ENCODE data around the gene CDT1.

The CDT1 gene

GRCh38 chr16:88762941-88763340, 40.6 kb upstream of the CDT1 start:
- no peak for TF ChIP-seq EZH2 (IDR thresholded peaks at IDR 0.05; ENCODE audit: borderline replicate concordance, low read length)
- TF ChIP-seq CTCF (IDR thresholded peaks at IDR 0.05; ENCODE audit: low read length): no peak
- no peak overlapping the region for H3K27ac ChIP-seq (ENCODE audit: low read depth, low read length, poor library complexity, severe bottlenecking)
- H3K36me3 ChIP-seq (ENCODE audit: insufficient read depth, low read length): no peaks in the 10 kb centered on the region

DNA sequence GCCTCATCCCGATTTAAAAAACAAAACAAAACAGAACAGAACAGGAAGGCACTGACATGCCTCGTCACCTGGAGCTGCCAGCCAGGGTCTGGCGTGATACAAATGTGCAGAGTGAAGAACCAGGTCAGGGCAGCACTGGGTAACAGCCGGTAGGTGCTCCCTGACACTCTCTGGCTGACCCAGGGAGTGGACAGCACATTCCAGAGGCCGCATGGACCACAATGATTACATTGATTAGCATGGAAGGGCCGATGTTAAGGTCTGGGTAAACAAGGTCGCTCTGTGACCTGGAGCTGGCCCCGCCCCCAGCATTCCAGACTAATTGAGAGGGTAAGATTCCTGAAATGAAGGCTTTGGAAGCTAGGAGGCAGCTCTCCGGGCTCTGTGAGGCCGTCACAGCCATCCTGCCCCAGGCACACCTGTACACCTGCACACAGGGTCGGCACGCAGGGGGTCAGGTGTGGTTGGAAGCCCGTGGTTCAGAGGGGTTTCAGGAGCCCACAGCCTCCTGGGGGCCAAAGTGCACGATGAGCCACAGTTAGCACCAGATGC, 40.0 kb upstream of the CDT1 start:
- H3K9me3 ChIP-seq (ENCODE audit: low read length): no peaks in the 10 kb centered on the region
- no peak overlapping the region for H3K27ac ChIP-seq (ENCODE audit: low read depth, low read length, poor library complexity, severe bottlenecking)
- no peak overlapping the region for H3K9ac ChIP-seq (ENCODE audit: low read length)
- no peaks in the 10 kb centered on the region for H3F3A ChIP-seq (ENCODE audit: insufficient read depth, low read length)
- no peaks in the 10 kb centered on the region for H3K36me3 ChIP-seq (ENCODE audit: insufficient read depth, low read length)
- H3K79me2 ChIP-seq (ENCODE audit: insufficient read depth, low read length): no peaks in the 10 kb centered on the region
- no peaks in the 10 kb centered on the region for H4K20me1 ChIP-seq (ENCODE audit: insufficient read depth, low read length)
- no peak overlapping the region for H3K4me2 ChIP-seq (ENCODE audit: low read length)
- TF ChIP-seq CTCF (IDR thresholded peaks at IDR 0.05; ENCODE audit: low read length) (no peak), EZH2 (IDR thresholded peaks at IDR 0.05; ENCODE audit: borderline replicate concordance, low read length) (no peak)
- H3K27me3 ChIP-seq (ENCODE audit: insufficient read depth, low read length): peaks cover 40% of the 10 kb centered on the region
- H2AFZ ChIP-seq (ENCODE audit: low read length): no peak overlapping the region
- no peaks in the 10 kb centered on the region for H3K4me1 ChIP-seq (ENCODE audit: insufficient read depth, low read length, severe bottlenecking)
- H3K4me3 ChIP-seq (ENCODE audit: low read depth, low read length, poor library complexity, severe bottlenecking): no peak overlapping the region
- H3K9me2 ChIP-seq (ENCODE audit: low read depth, low read length): no peaks in the 10 kb centered on the region

More at GRCh38 chr16:88762941-88763340, 40.6 kb upstream of the CDT1 start:
- H3K4me3 ChIP-seq (ENCODE audit: low read depth, low read length, poor library complexity, severe bottlenecking): no peak overlapping the region
- H3K9me3 ChIP-seq (ENCODE audit: low read length): no peaks in the 10 kb centered on the region
- no peaks in the 10 kb centered on the region for H3K9me2 ChIP-seq (ENCODE audit: low read depth, low read length)
- peaks cover 40% of the 10 kb centered on the region for H3K27me3 ChIP-seq (ENCODE audit: insufficient read depth, low read length)
- H3K4me2 ChIP-seq (ENCODE audit: low read length): no peak overlapping the region
- H3K79me2 ChIP-seq (ENCODE audit: insufficient read depth, low read length): no peaks in the 10 kb centered on the region
- no peaks in the 10 kb centered on the region for H4K20me1 ChIP-seq (ENCODE audit: insufficient read depth, low read length)
- no peaks in the 10 kb centered on the region for H3K4me1 ChIP-seq (ENCODE audit: insufficient read depth, low read length, severe bottlenecking)
- H3F3A ChIP-seq (ENCODE audit: insufficient read depth, low read length): no peaks in the 10 kb centered on the region
- no peak overlapping the region for H3K9ac ChIP-seq (ENCODE audit: low read length)
- no peak overlapping the region for H2AFZ ChIP-seq (ENCODE audit: low read length)

DNA sequence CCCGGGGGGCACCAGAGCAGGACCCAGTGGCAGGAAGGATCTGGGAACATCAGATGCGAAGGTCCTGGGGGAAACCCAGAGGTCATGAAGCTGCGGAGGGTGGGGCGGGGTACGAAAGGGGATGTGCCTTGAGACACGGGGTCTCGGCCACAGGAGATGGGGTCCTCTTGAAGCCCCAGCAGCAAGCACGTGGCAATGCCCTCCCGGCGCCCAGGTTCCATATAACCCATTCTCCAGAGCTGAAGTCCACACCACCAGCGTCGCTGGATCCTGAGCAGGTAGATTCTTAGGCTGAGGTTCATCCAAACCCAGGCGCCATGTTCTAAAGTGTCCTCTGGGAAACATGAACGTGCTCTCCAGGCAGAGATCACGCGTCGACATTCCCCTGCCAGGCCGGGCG, 39.5 kb upstream of the CDT1 start:
- H3K9ac ChIP-seq (ENCODE audit: low read length): no peak overlapping the region
- H3K9me3 ChIP-seq (ENCODE audit: low read length): no peaks in the 10 kb centered on the region
- no peaks in the 10 kb centered on the region for H3K79me2 ChIP-seq (ENCODE audit: insufficient read depth, low read length)
- H3F3A ChIP-seq (ENCODE audit: insufficient read depth, low read length): no peaks in the 10 kb centered on the region
- H4K20me1 ChIP-seq (ENCODE audit: insufficient read depth, low read length): no peaks in the 10 kb centered on the region
- no peaks in the 10 kb centered on the region for H3K4me1 ChIP-seq (ENCODE audit: insufficient read depth, low read length, severe bottlenecking)
- no peaks in the 10 kb centered on the region for H3K36me3 ChIP-seq (ENCODE audit: insufficient read depth, low read length)
- H3K4me2 ChIP-seq (ENCODE audit: low read length): no peak overlapping the region
- peaks cover 40% of the 10 kb centered on the region for H3K27me3 ChIP-seq (ENCODE audit: insufficient read depth, low read length)
- H2AFZ ChIP-seq (ENCODE audit: low read length): no peak overlapping the region
- no peak overlapping the region for H3K27ac ChIP-seq (ENCODE audit: low read depth, low read length, poor library complexity, severe bottlenecking)
- TF ChIP-seq CTCF (IDR thresholded peaks at IDR 0.05; ENCODE audit: low read length) (no peak), EZH2 (IDR thresholded peaks at IDR 0.05; ENCODE audit: borderline replicate concordance, low read length) (no peak)
- no peak overlapping the region for H3K4me3 ChIP-seq (ENCODE audit: low read depth, low read length, poor library complexity, severe bottlenecking)
- no peaks in the 10 kb centered on the region for H3K9me2 ChIP-seq (ENCODE audit: low read depth, low read length)
